WTC11 (cell line): ENCODE data around the gene STX4. TPM values are rescaled to one million over a fixed set of nuclear protein-coding genes. Genes with fewer than 3 reads are reported as not detected.

Source experiments
- ATAC-seq: fragments of 200-7000 bp; cut with Tn5 transposase; 2 replicates; pipeline ENCODE4 v1.10.0; 2021; ENCODE audit warnings: mild to moderate bottlenecking, moderate library complexity
- CTCF ChIA-PET: fragments of 300-600 bp; sonication (Branson Sonifier 250); formaldehyde crosslinking; loops from one replicate; lab custom pipeline; 2021; ENCODE audit warnings: antibody characterized with exemption; lab: Charles Lee
- POLR2A ChIA-PET: fragments of 350-600 bp; sonication (Branson Sonifier 250); formaldehyde crosslinking; loops from one replicate; lab custom pipeline; 2021; ENCODE audit warnings: antibody characterized with exemption; lab: Charles Lee
- DNase-seq: peaks from one replicate; pipeline ENCODE4 v3.0.0; 2021; ENCODE audit warnings: low spot score
- H3K27ac Mint-ChIP-seq: 2 replicates; pipeline ENCODE4 v1.8.0; 2021; ENCODE audit warnings: mixed read lengths
- H3K27me3 Mint-ChIP-seq: 2 replicates; pipeline ENCODE4 v1.8.0; 2021; ENCODE audit warnings: low read depth, mild to moderate bottlenecking, moderate library complexity, mixed read lengths
- H3K36me3 Mint-ChIP-seq: 2 replicates; pipeline ENCODE4 v1.8.0; 2021; ENCODE audit warnings: mixed read lengths
- H3K4me1 Mint-ChIP-seq: 2 replicates; pipeline ENCODE4 v1.8.0; 2022; ENCODE audit warnings: mixed read lengths
- H3K4me3 Mint-ChIP-seq: 2 replicates; pipeline ENCODE4 v1.8.0; 2021; ENCODE audit warnings: mild to moderate bottlenecking, moderate library complexity, mixed read lengths
- H3K9me3 Mint-ChIP-seq: 2 replicates; pipeline ENCODE4 v1.8.0; 2021; ENCODE audit warnings: mixed read lengths
- CDX4 ChIP-seq: fragments of 250-450 bp; sonication (Bioruptor Pico); IDR thresholded peaks from 2 replicates; pipeline ENCODE4 v1.9.0; 2021; ENCODE audit warnings: moderate library complexity, mild to moderate bottlenecking, inconsistent platforms, borderline replicate concordance
- CREM ChIP-seq: sonication (generic); formaldehyde crosslinking; IDR thresholded peaks from 2 replicates; pipeline ENCODE4 v1.8.1; 2022; ENCODE audit warnings: mild to moderate bottlenecking, missing genetic modification reagents, moderate library complexity
- CTCF ChIP-seq: fragments of 200-600 bp; IDR thresholded peaks from 2 replicates; pipeline ENCODE4 v1.8.0; 2022; ENCODE audit warnings: antibody characterized with exemption
- E2F5 ChIP-seq: sonication (generic); formaldehyde crosslinking; IDR thresholded peaks from 2 replicates; pipeline ENCODE4 v1.8.1; 2022; ENCODE audit warnings: mild to moderate bottlenecking, moderate library complexity, missing genetic modification reagents
- ETV6 ChIP-seq: sonication (generic); formaldehyde crosslinking; IDR thresholded peaks from 2 replicates; pipeline ENCODE4 v1.8.1; 2022; ENCODE audit warnings: mild to moderate bottlenecking, missing genetic modification reagents
- FOXJ3 ChIP-seq: sonication (generic); formaldehyde crosslinking; IDR thresholded peaks from 2 replicates; pipeline ENCODE4 v1.9.0; 2021; ENCODE audit warnings: missing genetic modification reagents, mild to moderate bottlenecking, borderline replicate concordance
- FOXK1 ChIP-seq: sonication (generic); formaldehyde crosslinking; IDR thresholded peaks from 2 replicates; pipeline ENCODE4 v1.8.0; 2022; ENCODE audit warnings: mild to moderate bottlenecking, moderate library complexity, missing genetic modification reagents
- FOXP1 ChIP-seq: sonication (generic); formaldehyde crosslinking; IDR thresholded peaks from 2 replicates; pipeline ENCODE4 v1.8.0; 2022; ENCODE audit warnings: missing genetic modification reagents, mild to moderate bottlenecking, moderate library complexity, borderline replicate concordance
- GABPB1 ChIP-seq: sonication (generic); formaldehyde crosslinking; IDR thresholded peaks from 2 replicates; pipeline ENCODE4 v1.8.1; 2023; ENCODE audit warnings: mild to moderate bottlenecking, missing genetic modification reagents
- GRHL2 ChIP-seq: fragments of 250-450 bp; sonication (Bioruptor Pico); IDR thresholded peaks from 2 replicates; pipeline ENCODE4 v1.8.0; 2022; ENCODE audit warnings: mild to moderate bottlenecking, moderate library complexity; ENCODE audit not compliant: insufficient replicate concordance, severe bottlenecking
- HMGXB4 ChIP-seq: sonication (generic); formaldehyde crosslinking; IDR thresholded peaks from 2 replicates; pipeline ENCODE4 v1.8.1; 2023; ENCODE audit warnings: mild to moderate bottlenecking, moderate library complexity, missing genetic modification reagents
- MAX ChIP-seq: sonication (generic); formaldehyde crosslinking; IDR thresholded peaks from 2 replicates; pipeline ENCODE4 v1.8.0; 2022; ENCODE audit warnings: mild to moderate bottlenecking, missing genetic modification reagents
- NFE2L1 ChIP-seq: sonication (generic); formaldehyde crosslinking; IDR thresholded peaks from 2 replicates; pipeline ENCODE4 v1.8.1; 2023; ENCODE audit warnings: missing genetic modification reagents
- PRDM15 ChIP-seq: sonication (generic); formaldehyde crosslinking; IDR thresholded peaks from 2 replicates; pipeline ENCODE4 v1.8.0; 2022; ENCODE audit warnings: missing genetic modification reagents
- SMAD3 ChIP-seq: sonication (generic); formaldehyde crosslinking; IDR thresholded peaks from 2 replicates; pipeline ENCODE4 v1.8.0; 2022; ENCODE audit warnings: missing genetic modification reagents, mild to moderate bottlenecking, borderline replicate concordance
- SP1 ChIP-seq: sonication (generic); formaldehyde crosslinking; conservative IDR thresholded peaks from 2 replicates; pipeline ENCODE4 v1.8.1; 2022; ENCODE audit warnings: missing genetic modification reagents
- TEAD1 ChIP-seq: sonication (generic); formaldehyde crosslinking; IDR thresholded peaks from 2 replicates; pipeline ENCODE4 v1.8.0; 2022; ENCODE audit warnings: mild to moderate bottlenecking, missing genetic modification reagents
- TP53 ChIP-seq: sonication (generic); formaldehyde crosslinking; IDR thresholded peaks from 2 replicates; pipeline ENCODE4 v1.8.1; 2023; ENCODE audit warnings: mild to moderate bottlenecking, missing genetic modification reagents
- ZBTB21 ChIP-seq: sonication (generic); formaldehyde crosslinking; IDR thresholded peaks from 2 replicates; pipeline ENCODE4 v1.8.1; 2023; ENCODE audit warnings: mild to moderate bottlenecking, missing genetic modification reagents, borderline replicate concordance
- ZNF138 ChIP-seq: sonication (generic); formaldehyde crosslinking; conservative IDR thresholded peaks from 2 replicates; pipeline ENCODE4 v1.8.1; 2022; ENCODE audit warnings: mild to moderate bottlenecking, moderate library complexity, missing genetic modification reagents
- ZNF263 ChIP-seq: sonication (generic); formaldehyde crosslinking; IDR thresholded peaks from 2 replicates; pipeline ENCODE4 v1.8.1; 2022; ENCODE audit warnings: low read depth, mild to moderate bottlenecking, moderate library complexity, missing genetic modification reagents
- ZNF396 ChIP-seq: fragments of 250-450 bp; sonication (Bioruptor Pico); IDR thresholded peaks from 2 replicates; pipeline ENCODE4 v1.8.0; 2021; ENCODE audit warnings: mild to moderate bottlenecking, moderate library complexity, borderline replicate concordance
- ZNF423 ChIP-seq: fragments of 250-450 bp; sonication (Bioruptor Pico); IDR thresholded peaks from 2 replicates; pipeline ENCODE4 v2.1.2; 2022; ENCODE audit warnings: mild to moderate bottlenecking, moderate library complexity
- total RNA-seq: library from RNA; stranded (reverse); gene quantifications from 3 replicates; pipeline ENCODE4 v1.2.3, GENCODE V29; 2021

STX4 gene
- total RNA-seq, 1 experiment from 2014 or later: 38.4 TPM

GRCh38 chr16:31073970-31074813 is 40.8 kb downstream of the STX4 start, which contains the start of the genes ZNF646 and ZNF668:
Gene ZNF646 (plus strand): TSS chr16:31074422. CDS start chr16:31076325, 1,903 bp downstream.
Gene ZNF668 (minus strand): TSS chr16:31074240. CDS start chr16:31064459, 9,781 bp downstream.
- peak; percentile 86 for ATAC-seq
- peak within 1 kb of the TSS; percentile 95 for H3K27ac Mint-ChIP-seq
- no peak for TF ChIP-seq MAX (CRISPR knock-in tag)
- peak; percentile 75 for TF ChIP-seq ETV6 (CRISPR knock-in tag)
- no peak for TF ChIP-seq GRHL2 (CRISPR knock-in tag)
- peak; percentile 85; the same call in 1 of the 2 replicates for TF ChIP-seq E2F5 (CRISPR knock-in tag)
- TF ChIP-seq FOXJ3 (CRISPR knock-in tag): no peak
- TF ChIP-seq FOXP1 (CRISPR knock-in tag): peak; percentile 80; the same call in 1 of the 2 replicates
- TF ChIP-seq TP53: no peak
- TF ChIP-seq ZNF263 (CRISPR knock-in tag): peak; percentile 98
- no peak for TF ChIP-seq CTCF
- TF ChIP-seq HMGXB4 (CRISPR knock-in tag): peak; percentile 40; the same call in 1 of the 2 replicates
- TF ChIP-seq ZNF396 (CRISPR knock-in tag): no peak
- TF ChIP-seq ZNF423 (CRISPR knock-in tag): no peak
- TF ChIP-seq PRDM15: 0 out of 2 replicates have a peak, but pooled peaks have one; percentile 19
- TF ChIP-seq ZBTB21: no peak
- TF ChIP-seq GABPB1 (CRISPR knock-in tag): peak; percentile 93
- peak; percentile 98 for TF ChIP-seq SP1 (CRISPR knock-in tag)
- no peak for TF ChIP-seq ZNF138
- peak; percentile 89 for TF ChIP-seq CREM (CRISPR knock-in tag)
- peak; percentile 87; the same call in 1 of the 2 replicates for TF ChIP-seq NFE2L1 (CRISPR knock-in tag)
- TF ChIP-seq FOXK1 (CRISPR knock-in tag): peak; percentile 98
- TF ChIP-seq SMAD3 (CRISPR knock-in tag): peak; percentile 64; the same call in 1 of the 2 replicates
- no peak for TF ChIP-seq CDX4 (CRISPR knock-in tag)
- TF ChIP-seq TEAD1 (CRISPR knock-in tag): 0 out of 2 replicates have a peak, but pooled peaks have one; percentile 59
- TF ChIP-seq, all 79 proteins: peak for 13
- Mint-ChIP-seq H3K9me3 (no peaks in the 10 kb centered on the region), H3K27me3 (no peaks in the 10 kb centered on the region), H3K4me3 (peak within 1 kb of the TSS; percentile 99), H3K36me3 (peaks cover 19% of the 10 kb centered on the region), H3K4me1 (peaks cover 19% of the 10 kb centered on the region)
- CTCF ChIA-PET: interaction anchor here (1.0 to 2.4 kb wide), 12 partner anchors 19 to 386 kb away, joined by 3 to 22 read pairs (median 7); partner anchors contain the start of genes HSD3B7, VKORC1 and ZNF843
- POLR2A ChIA-PET: interaction anchor here (0.5 to 1.7 kb wide), 15 partner anchors 10 to 1297 kb away, joined by 3 to 13 read pairs (median 5); partner anchors contain the start of genes FUS, HSD3B7, KAT8 and PRSS8
- DNase-seq: peak; percentile 97
